T-helper 1 cell (primary cell): ENCODE measurements around the gene SBK3.
"Not testable (repeated sequence)": the region's sequence is repeated elsewhere in the genome, so short reads cannot be mapped to it uniquely, and the experiment has no call there.

Experiments used
- DNase-seq, 5 donors: peaks; one replicate each; pipeline ENCODE4 v3.0.0-alpha.2; 2012 to 2020

The SBK3 gene

DNA sequence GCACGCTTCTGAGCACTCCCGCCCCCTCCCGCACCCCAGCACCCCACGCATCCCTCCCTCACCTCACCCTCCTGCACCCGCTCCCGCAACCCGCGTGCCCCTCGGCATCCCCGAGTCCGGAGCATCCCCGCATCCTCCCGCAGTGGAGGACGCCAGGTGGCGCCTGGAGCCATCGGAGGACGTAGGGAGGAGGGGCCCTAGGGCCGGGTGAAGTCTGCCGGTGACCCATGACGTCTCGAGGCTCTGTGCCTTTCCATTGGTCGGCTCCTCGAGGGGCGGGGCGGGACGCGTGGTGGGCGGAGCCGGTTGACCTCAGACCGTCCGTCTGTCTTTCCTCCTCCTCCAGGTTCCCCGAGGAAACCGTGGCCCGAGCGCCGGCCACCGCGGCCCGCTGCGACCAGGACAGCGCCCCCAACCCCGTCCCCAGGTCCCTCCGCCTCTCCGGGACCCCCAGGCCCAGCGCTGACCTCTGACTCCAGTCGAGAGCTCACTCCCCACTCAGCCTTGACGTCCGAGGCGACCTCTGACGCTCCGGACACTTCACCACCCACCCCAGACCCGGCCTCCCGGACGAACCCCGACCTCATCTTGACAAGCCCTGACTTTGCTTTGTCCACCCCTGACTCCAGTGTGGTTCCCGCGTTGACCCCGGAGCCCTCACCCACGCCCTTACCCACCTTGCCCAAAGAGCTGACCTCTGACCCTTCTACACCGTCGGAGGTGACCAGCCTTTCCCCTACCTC is 28.3 kb downstream of the SBK3 start:
- DNase-seq: peak; percentile 81 to 89 (median 86)

DNA sequence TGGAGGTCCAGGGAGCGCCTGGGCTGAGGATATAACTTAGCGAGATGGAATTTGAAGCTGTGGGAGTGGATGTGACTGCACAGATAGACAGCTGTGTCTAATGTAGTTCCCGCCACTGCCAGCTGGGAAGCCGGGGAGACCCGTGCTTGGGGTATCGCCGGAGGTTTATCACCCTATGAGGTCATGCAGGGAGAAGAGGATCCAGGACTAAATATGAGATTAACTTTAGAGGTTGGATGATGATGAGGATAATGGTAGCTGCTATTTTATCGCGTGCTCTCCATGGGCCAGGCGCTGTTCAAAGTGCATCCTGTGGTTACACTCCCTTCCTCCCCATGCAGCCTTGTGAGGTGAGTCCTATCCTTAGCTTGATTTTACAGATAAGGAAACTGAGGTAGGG is 37.2 kb downstream of the SBK3 start:
- DNase-seq: no peak

DNA sequence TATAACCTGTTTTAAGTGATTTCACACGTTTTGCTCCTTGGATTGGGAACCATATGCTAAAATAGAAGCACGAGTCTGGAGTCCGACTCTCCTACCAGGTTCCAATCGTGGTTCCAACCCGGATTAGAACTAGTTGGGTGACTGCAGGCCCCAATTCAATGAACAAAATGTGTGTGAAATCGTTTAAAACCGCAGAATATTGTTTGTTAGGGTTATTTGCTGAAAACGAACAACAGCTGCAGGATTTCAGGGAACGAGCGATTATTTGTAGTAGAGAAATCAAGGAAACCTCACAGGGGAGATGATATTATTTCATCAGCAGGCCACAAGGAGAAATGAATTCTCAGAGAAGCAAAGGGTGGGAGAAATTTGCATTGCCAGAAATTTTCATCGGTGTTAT is 40.4 kb downstream of the SBK3 start:
- no peak for DNase-seq

DNA sequence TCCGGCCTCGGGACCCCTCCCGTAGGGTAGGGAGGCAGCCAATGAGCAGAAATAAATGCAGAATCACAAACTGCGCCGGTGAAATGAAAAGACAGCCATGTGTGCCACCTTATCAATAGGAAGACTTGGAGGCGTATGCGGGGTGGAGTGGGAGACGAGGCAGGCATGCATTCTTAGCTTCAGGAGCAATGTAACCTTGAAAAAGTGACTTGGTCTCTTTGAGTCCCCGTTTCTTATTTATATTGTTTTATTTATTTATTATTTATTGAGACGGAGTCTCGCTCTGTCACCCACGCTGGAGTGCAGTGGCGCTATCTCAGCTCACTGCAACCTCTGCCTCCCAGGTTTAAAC is 41.1 kb downstream of the SBK3 start:
- DNase-seq: no peak

DNA sequence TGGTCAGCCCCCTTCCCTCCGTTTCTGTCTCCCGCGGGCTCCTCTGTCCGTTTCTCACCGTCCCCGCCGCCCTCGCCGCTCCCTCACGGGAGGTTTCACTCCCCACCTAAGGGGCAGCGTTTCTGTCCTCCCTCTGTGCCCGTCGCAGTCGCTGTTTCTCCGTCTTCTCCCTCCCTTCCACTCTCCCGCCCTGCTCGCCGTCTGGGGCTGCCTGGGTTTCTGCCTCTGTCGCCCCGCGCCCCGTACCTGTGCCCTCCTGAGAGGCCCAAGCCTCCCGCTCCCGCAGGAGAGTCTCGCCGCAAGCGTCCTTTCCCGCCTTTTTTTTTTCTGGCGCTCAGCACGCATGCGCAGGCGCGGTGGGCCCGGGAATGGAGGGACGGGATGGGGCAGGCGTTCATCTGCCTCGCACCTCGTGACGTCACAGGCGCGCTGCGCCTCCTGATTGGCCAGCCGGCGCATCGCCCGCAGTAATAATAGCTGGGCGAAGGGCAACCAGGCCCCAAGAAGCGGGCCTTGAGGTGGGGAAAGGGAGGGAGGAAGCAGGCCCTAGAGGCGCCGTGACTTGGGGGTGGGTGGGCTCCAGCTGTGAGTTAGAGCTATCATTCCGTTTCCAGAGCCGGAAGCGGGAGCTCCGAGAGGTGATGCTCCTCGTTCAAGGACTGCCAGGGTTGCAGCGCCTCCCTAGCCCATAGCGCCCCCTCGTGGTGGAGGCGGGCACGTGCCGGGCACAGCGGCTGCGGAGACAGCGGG is 41.7 kb downstream of the SBK3 start:
- peak; percentile 79 to 95 (median 87) for DNase-seq

DNA sequence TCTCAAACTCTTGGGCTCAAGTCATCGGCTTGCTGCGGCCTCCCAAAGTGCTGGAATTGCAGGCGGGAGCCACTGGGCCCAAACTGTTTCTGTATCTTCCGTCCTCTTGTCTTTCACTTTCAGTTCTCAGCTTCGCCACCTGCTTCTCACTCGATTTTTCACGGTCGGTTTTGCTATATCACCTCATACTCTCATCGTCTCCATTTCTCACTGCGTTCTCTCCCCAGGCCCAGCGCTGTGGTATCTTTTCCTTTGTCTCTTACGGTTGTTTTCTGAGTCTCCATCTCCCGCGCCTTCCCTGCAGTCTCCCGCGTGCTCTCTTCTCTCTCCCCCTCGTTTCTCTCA is 42.2 kb downstream of the SBK3 start:
- no peak for DNase-seq

DNA sequence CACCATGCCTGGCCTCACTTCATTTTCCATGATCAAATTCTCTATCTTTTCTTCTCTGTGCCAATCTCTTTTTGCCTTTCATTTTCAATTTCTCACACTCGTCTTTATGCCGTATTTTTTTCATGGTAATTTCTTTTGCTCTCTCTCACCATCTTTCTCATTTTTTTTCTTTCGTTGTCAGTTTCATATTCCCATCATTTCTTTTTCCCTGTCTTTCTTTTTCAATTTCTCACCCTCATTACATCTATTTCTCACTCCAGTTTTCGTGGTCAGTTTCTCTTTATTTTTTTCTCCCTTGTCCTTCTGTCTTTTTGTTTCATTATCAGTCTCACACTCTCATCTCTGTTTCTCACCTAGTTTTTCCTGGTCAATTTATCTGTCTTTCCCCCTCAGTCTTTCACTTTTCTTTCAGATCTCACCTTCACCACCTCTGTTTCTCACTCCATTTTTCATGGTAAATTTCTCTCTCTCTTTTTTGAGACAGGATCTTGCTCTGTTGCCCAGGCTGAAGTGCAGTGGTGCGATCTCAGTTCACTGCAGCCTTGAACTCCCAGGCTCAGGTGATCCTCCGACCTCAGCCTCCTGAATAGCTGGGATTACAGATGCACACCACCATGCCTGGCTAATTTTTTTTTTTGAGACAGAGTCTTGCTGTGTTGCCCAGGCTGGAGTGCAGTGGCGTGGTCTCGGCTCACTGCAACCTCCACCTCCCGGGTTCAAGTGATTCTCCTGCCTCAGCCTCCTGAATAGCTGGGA is 43.0 kb downstream of the SBK3 start:
- no peak for DNase-seq

DNA sequence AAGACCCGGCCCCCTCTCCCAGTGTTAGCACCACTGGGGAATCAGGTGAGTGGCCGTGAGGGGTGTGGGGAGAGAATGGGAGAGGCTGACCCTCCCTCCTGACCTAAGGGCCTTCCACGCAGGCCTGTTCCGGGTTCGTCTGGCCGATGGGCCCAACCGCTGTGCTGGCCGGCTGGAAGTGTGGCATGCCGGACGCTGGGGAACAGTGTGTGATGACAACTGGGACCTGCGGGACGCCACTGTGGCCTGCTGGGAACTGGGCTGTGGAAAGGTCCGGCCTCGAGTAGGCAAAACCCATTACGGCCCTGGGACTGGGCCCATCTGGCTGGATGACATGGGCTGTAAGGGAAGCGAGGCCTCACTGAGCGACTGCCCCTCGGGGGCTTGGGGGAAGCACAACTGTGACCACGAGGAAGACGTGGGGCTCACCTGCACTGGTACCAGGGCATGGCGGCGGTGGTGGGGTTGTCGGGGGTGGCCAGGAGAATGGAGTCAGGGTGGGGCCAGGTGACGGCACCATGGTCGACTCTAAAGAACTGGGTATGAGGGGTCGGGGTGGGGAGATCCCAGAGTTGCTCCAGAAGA is 44.9 kb downstream of the SBK3 start:
- no peak for DNase-seq

DNA sequence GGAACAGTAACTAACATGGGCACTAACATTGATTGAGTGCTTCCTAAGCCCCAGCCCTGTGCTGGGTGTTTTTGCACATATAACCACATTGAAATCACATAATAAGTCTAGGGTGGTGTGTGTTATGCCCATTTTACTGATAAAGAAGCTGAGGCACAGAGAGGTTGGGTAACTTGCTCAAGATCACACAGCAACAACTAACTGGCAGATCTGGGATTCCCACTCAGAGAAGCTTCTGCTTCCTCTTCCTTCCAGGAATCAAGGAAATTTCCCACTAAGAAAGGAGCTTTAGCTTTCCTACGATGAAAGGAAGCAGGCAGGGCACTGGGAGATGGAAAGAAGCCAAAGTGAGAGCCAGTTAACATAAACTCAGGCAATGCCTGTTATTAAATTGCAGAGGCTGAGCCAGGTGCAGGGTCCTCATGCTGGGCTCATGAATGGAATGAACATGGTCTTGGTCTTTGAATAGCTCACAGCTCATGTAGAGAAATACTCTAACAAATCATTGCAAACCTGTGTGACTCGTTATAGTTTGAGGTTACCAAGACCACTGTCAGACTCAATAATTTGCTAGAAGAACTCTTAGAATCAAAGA is 47.0 kb downstream of the SBK3 start:
- DNase-seq: no peak

DNA sequence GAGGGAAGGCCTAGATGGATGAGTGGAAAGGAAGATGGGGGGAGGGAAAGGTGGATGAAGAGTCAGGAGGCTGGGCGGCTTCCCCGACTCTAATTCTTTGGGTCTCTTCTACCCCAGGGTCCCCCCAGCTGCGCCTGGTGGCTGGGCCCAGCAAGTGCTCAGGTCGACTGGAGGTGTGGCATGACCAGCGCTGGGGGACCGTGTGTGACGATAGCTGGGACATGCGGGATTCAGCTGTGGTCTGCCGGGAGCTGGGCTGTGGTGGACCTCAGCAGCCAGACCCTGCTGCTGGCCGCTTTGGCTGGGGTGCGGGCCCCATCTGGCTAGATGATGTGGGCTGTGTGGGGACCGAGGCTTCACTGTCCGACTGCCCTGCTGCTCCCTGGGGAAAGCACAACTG is 47.6 kb downstream of the SBK3 start:
- no peak for DNase-seq

DNA sequence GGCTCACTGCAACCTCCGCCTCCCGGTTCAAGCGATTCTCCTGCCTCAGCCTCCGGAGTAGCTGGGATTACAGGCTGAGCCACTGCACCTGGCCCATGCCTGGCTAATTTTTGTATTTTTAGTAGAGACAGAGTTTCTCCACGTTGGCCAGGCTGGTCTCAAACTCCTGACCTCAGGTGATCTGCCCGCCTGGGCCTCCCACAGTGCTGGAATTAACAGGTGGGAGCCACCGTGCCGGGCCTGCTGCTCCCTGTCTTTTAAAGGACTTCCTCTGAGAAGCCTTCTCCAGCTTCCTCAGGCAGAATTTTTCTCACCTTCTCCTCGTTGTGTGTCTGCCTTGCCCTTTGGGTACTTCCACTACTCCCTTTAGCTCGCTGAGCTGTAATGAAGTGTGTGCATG is 48.5 kb downstream of the SBK3 start:
- DNase-seq: not testable (repeated sequence)

DNA sequence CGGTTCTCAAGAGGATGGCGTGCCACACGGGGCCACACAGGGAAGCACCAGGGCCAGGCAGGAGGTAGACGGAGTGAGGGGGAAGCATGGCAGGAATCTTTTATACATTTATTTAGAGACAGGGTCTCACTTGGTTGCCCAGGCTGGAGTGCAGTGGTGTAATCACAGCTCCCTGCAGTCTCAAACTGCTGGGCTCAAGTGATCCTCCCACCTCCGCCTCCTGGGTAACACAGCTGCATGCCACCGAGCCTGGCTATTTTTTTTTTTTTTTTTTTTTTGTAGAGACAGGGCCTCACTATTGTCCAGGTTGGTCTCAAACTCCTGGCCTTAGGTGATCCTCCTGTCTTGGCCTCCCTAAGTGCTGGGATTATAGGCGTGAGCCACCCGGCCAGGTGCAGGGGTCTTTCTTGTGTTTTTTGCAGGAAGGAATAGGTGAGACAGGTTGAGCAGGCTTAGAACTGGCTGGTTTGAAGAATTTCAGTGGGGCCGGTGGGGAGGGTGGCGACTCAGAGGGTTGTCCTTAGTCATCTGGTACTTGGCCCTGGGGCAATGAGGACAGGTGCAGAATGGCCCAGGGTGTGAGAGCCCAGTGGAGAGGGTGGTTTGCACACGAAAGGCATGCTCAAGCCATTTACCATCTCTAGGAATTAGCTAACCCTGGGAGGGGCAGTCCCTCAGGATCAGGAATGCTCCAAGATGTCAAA is 49.5 kb downstream of the SBK3 start:
- no peak for DNase-seq

DNA sequence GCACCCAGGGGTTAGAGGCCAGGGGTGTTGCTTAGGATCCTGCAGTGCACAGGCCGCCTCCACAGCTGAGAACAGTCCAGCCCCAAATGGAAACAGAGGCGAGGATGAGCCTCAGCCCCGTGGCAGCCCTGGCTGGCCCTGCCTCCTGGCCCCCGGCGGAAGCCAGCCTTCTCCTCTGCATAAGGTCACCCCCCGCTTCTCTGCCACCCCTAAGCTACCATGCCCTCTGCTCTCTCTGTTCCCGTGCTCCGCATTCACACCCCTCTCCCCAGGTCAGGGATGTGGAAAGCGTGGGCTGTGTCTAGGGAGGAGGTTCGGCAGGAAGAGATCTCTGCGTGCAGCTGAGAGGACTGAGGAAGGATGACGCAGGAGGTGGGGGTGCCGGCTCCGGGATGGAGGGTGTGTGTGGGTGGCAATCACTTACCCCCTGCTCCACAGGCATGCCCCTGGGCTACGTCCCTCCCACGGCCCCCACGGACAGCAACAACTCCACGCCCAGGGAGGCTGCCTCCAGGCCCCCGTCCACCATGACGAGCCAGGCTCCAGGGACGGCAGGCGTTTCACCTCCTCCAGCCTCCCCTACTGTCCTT is 51.1 kb downstream of the SBK3 start:
- DNase-seq: no peak

DNA sequence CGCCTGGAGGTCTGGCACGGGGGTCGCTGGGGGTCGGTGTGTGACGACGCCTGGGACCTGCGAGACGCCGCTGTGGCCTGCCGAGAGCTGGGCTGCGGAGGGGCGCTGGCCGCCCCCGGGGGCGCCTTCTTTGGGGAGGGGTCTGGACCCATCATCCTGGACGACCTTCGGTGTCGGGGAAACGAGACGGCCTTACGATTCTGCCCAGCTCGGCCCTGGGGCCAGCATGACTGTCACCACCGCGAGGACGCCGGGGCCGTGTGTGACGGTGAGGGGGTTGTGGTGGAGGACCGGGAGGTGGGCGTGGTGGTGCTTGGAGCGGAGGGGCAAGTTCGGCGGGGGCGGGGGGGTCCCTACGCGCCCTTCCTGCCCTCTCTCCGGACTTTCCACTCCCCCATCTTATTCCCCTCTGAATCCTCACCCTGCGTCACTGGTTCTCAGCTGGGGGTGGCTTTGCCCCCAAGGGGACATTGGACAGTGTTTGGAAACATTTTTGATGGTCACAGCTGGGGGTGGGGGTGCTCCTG is 51.6 kb downstream of the SBK3 start:
- no peak for DNase-seq

DNA sequence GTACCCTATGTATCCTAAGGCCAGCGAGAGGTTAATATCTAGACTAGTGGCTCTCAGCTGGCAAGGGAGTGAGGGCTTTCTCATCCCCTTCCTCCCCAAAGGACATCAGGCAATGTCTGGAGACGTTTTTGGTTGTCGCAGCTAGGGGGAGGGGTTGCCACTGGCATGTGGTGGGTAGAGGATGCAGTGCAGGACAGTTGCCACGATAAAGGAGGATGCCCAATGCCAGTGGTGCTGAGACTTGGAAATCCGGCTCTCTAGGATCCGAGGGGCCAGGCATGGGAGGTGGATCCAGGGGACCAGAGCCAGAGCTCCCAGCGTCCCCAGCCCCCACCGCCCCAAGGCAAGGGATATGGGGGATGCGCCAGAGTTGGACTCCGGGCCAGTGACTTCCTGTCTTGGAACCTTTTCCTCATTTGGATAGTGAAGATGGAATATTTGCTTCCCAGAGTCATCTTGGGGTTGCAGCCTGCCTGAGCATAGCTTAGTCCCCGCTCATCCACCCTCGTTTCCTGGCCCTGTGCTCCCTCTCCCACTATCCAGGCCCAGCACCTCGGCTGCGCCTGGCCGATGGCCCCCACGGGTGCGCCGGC is 52.2 kb downstream of the SBK3 start:
- DNase-seq: no peak

DNA sequence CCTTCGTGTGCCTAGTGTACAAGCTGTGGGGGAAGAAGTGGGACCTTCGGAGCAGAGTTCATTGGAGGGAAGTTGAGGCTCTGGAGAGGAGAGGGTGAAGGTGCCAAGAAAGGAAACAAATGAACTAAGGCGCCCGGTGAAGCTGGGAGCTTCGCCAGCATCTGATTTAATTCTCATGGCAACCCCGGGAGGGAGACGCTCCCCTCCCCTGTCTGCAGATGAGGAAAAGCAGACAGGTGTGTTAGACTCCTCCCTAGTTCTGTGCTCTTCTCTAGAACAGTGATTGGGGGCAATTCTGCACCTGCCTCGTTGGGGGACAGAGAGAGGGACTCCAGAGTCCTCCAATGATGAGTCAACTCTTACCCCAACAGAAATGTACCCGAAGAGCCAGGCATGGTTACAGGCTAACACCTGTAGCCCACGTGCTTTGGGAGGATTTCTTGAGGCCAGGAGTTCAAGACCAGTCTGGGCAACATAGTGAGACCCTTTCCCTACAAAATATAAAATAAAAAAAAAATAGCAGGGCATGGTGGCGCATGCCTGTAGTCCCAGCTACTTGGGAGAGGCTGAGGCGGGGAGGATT is 52.9 kb downstream of the SBK3 start:
- DNase-seq: no peak

DNA sequence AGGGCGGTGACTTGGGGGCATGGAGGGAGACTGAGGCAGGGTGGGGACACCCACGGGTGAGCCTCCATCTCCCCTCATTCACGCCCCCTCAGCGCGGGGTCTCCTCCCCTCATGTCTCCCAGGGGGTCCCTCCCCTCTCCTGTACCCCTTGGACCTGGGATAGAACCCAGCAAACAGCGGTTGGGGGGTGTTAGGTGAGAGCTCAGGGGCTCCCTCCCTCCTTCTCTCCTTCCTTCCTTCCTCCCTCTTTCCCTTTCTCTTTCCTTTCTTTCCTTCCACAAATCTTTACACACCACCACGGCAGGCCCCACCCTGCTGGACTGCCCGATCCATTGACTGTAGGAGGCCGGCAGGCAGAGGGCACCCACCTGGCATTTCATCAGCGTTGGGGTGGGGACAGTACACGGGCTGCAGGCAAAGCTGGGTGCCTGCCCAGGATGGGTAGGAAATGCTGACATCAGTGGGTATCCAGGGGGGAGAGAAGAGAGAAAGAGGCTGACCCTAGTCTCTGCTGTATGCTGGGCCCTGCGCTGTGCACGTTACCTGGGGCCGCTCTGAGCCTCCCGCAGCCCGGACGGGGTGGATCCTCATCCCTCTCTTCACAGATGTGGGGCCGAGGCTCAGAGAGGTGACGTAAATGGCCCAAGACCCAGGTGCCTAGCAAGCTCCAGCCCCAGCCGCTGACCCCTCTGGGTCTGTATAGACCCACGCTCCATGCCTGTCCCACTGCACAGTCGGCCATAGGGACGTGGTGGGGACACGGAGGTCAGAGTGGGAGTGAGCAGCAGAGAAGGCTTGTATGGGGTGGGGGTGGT is 53.6 kb downstream of the SBK3 start:
- no peak for DNase-seq
